GM12864 (cell line): ENCODE results near the gene ZNF775.

Experiments used
- DNase-seq: peaks from one replicate; pipeline ENCODE4 v3.0.0-alpha.2; 2011; ENCODE audit warnings: low read depth
- H3K4me3 ChIP-seq: 2 replicates; pipeline ENCODE4 v1.5.1; 2011; ENCODE audit warnings: mild to moderate bottlenecking, low read depth, low read length, control low read depth
- TF ChIP-seq, protein P1 (sequence below): IDR thresholded peaks from 2 replicates; pipeline ENCODE4 v1.5.1; 2011; ENCODE audit warnings: low read depth, mild to moderate bottlenecking, moderate library complexity, low read length, control low read depth, inconsistent platforms; ENCODE audit errors: missing control alignments

Gene ZNF775

GRCh38 chr7:150357771-150358427 is 21.2 kb upstream of the ZNF775 start:
- no peak overlapping the region for H3K4me3 ChIP-seq
- TF ChIP-seq, protein P1, sequence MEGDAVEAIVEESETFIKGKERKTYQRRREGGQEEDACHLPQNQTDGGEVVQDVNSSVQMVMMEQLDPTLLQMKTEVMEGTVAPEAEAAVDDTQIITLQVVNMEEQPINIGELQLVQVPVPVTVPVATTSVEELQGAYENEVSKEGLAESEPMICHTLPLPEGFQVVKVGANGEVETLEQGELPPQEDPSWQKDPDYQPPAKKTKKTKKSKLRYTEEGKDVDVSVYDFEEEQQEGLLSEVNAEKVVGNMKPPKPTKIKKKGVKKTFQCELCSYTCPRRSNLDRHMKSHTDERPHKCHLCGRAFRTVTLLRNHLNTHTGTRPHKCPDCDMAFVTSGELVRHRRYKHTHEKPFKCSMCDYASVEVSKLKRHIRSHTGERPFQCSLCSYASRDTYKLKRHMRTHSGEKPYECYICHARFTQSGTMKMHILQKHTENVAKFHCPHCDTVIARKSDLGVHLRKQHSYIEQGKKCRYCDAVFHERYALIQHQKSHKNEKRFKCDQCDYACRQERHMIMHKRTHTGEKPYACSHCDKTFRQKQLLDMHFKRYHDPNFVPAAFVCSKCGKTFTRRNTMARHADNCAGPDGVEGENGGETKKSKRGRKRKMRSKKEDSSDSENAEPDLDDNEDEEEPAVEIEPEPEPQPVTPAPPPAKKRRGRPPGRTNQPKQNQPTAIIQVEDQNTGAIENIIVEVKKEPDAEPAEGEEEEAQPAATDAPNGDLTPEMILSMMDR = no peak
- DNase-seq = no peak

- no peak for DNase-seq
- TF ChIP-seq, protein P1 = no peak
These were observed 20.7 kb upstream of the ZNF775 start for GRCh38 chr7:150358433-150358832.

DNA sequence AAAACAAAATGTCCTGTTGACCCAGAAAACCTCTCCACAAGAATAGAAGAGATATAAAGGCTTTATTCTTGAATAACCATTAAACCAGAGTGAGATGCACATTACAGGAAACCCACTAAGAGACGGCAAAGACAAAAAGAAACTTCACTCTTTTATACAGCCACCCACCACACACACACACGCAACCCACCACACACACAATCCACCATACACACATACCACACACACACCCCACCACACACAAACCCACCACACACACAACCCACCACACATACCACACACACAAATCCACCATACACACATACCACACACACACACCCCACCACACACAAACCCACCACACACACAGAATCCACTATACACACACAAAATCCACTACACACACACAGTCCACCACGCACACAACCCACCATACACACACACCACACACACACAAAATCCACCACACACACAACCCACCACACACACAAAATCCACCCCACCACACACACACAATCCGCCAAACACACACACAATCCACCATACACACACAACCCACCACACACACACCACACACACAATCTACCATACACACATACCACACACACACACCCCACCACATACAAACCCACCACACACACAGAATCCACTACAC is 20.0 kb upstream of the ZNF775 start:
- DNase-seq = no peak
- H3K4me3 ChIP-seq = no peak overlapping the region
- TF ChIP-seq, protein P1 = no peak

More at GRCh38 chr7:150358433-150358832, 20.7 kb upstream of the ZNF775 start:
- no peak overlapping the region for H3K4me3 ChIP-seq

- TF ChIP-seq, protein P1 = no peak
- no peak for DNase-seq
- H3K4me3 ChIP-seq = no peak overlapping the region
These were observed 19.3 kb upstream of the ZNF775 start for GRCh38 chr7:150359622-150360362.

- TF ChIP-seq, protein P1 = no peak
- no peak overlapping the region for H3K4me3 ChIP-seq
- no peak for DNase-seq
These were observed 18.6 kb upstream of the ZNF775 start for GRCh38 chr7:150360363-150361058.

GRCh38 chr7:150361402-150361801 is 17.7 kb upstream of the ZNF775 start:
- DNase-seq = no peak
- H3K4me3 ChIP-seq = no peak overlapping the region
- TF ChIP-seq, protein P1 = no peak
